Measurements from ENCODE around the gene LPIN1. TPM values are rescaled to one million over a fixed set of nuclear protein-coding genes. Genes with fewer than 3 reads are reported as not detected.

Gene LPIN1
- total RNA-seq, 2 experiments from 2014 or later = 40.6 to 42.9 TPM

DNA sequence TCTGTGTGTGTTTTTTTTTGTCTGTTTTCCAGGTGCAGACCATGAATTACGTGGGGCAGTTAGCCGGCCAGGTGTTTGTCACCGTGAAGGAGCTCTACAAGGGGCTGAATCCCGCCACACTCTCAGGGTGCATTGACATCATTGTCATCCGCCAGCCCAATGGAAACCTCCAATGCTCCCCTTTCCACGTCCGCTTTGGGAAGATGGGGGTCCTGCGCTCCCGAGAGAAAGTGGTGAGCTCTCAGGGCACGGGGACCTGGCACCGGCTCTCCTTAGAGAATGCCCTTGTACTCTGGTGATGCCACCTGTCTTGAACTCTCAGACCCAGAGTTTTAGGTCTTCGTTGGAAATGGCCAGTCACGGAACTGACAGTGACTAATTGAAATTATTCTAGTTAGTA is 19.1 kb downstream of the LPIN1 start:
- H3K27me3 Mint-ChIP-seq = no peaks in the 10 kb centered on the region
- no peak overlapping the region for H3K4me3 Mint-ChIP-seq
- ATAC-seq = no peak
- peaks cover 48% of the 10 kb centered on the region for H3K36me3 Mint-ChIP-seq (ENCODE audit: low read depth)
- no peaks in the 10 kb centered on the region for H3K9me3 Mint-ChIP-seq (ENCODE audit: low read depth)
- no peak for DNase-seq
- H3K27ac Mint-ChIP-seq = no peak overlapping the region
- ChIA-PET POLR2A (interaction anchor here (0.7 kb wide), 1 partner anchor 399 kb away, joined by 5 read pairs; no protein-coding TSS in a partner anchor), CTCF (interaction anchor here (0.6 to 0.7 kb wide), 2 partner anchors 14 to 90 kb away, joined by 3 to 4 read pairs; no protein-coding TSS in a partner anchor)
- peaks cover 15% of the 10 kb centered on the region for H3K4me1 Mint-ChIP-seq
- intact Hi-C loops (cut with DNase I, micrococcal nuclease) = no loop called here

DNA sequence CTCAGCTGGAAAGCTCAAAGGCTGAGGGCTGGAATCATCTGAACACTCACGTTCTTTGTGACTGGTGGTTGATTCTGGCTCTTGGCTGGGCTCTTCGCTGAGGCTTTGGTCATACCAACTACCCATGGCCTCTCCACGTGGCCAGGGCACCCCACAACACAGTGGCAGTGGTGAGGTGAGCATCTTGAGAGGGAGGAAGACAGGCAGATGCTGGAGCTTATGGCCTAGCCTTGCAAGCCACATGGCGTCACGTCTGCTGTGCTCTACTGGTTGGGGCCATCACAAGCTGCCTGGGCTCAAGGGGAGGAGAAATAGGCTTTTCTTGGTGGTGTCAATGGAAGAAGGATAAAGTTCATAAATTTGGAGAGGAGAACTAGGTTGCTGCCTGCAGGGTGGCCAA is 19.6 kb downstream of the LPIN1 start:
- ChIA-PET POLR2A (interaction anchor here (0.6 to 0.7 kb wide), 2 partner anchors 399 to 553 kb away, joined by 3 to 5 read pairs; no protein-coding TSS in a partner anchor), CTCF (interaction anchor here (0.6 to 1.3 kb wide), 5 partner anchors 8 to 90 kb away, joined by 3 to 5 read pairs (median 3); no protein-coding TSS in a partner anchor)
- H3K36me3 Mint-ChIP-seq (ENCODE audit: low read depth) = peaks cover 48% of the 10 kb centered on the region
- no peak for ATAC-seq
- H3K27me3 Mint-ChIP-seq = no peaks in the 10 kb centered on the region
- H3K4me1 Mint-ChIP-seq = peaks cover 10% of the 10 kb centered on the region
- peak overlapping the region; percentile 48 for H3K27ac Mint-ChIP-seq
- H3K9me3 Mint-ChIP-seq (ENCODE audit: low read depth) = no peaks in the 10 kb centered on the region
- intact Hi-C loops (cut with DNase I, micrococcal nuclease) = loop anchor here in 1 of 2 experiments (2.0 kb wide), 1 partner anchor 67 kb away; no protein-coding TSS in a partner anchor
- no peak overlapping the region for H3K4me3 Mint-ChIP-seq
- no peak for DNase-seq

DNA sequence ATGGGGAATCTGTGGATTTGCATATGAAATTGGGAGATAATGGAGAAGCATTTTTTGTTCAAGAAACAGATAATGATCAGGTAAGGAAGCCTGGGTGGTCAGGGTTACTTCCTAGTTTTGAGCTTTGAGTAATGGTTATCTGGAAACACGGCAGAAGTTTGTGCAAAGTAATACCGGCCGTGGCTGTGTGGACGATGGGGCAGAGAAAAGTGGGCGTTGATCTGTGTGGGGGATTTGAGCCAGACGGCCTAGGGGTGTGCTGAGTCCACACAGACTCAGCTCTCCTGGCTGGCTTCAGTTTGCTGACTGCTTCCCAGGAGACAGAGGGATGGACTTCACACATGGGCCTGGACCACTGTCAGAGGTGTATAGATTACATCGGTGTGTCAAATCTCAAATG is 21.3 kb downstream of the LPIN1 start:
- Mint-ChIP-seq H3K4me3 (no peak overlapping the region), H3K9me3 (ENCODE audit: low read depth) (no peaks in the 10 kb centered on the region), H3K27ac (peak overlapping the region; percentile 20), H3K36me3 (ENCODE audit: low read depth) (peaks cover 54% of the 10 kb centered on the region), H3K4me1 (no peaks in the 10 kb centered on the region), H3K27me3 (no peaks in the 10 kb centered on the region)
- ATAC-seq (no peak), DNase-seq (no peak)
- ChIA-PET CTCF (interaction anchor here (0.9 to 1.1 kb wide), 3 partner anchors 11 to 24 kb away, joined by 3 to 5 read pairs (median 3); no protein-coding TSS in a partner anchor), POLR2A (no interaction called here)
- intact Hi-C loops (cut with DNase I, micrococcal nuclease) = loop anchor here in 1 of 2 experiments (2.0 kb wide), 1 partner anchor 69 kb away; no protein-coding TSS in a partner anchor

DNA sequence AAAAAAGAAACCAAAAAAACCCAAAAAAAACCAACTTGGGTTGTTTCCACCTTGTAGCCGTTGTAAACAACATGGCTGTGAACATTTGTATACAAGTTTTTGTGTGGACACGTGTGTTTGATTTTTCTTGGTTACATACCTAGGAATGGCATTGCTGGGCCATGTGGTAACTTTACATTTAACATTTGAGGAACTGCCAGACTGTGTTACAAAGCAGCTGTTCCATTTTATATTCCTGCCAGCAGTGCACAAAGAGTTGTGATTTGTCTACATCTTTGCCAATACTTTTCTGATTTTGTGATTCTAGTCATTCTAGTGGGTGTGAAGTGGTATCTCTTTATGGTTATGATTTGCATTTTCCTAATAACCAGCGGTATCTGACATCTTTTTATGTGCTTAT is 22.5 kb downstream of the LPIN1 start:
- ChIA-PET CTCF (interaction anchor here (1.1 kb wide), 1 partner anchor 25 kb away, joined by 5 read pairs; no protein-coding TSS in a partner anchor), POLR2A (no interaction called here)
- intact Hi-C loops (cut with DNase I, micrococcal nuclease) = no loop called here
- no peaks in the 10 kb centered on the region for H3K27me3 Mint-ChIP-seq
- H3K27ac Mint-ChIP-seq = no peak overlapping the region
- ATAC-seq (no peak), DNase-seq (no peak)
- H3K4me3 Mint-ChIP-seq = no peak overlapping the region
- no peaks in the 10 kb centered on the region for H3K9me3 Mint-ChIP-seq (ENCODE audit: low read depth)
- H3K4me1 Mint-ChIP-seq = peaks cover 6% of the 10 kb centered on the region
- peaks cover 63% of the 10 kb centered on the region for H3K36me3 Mint-ChIP-seq (ENCODE audit: low read depth)

DNA sequence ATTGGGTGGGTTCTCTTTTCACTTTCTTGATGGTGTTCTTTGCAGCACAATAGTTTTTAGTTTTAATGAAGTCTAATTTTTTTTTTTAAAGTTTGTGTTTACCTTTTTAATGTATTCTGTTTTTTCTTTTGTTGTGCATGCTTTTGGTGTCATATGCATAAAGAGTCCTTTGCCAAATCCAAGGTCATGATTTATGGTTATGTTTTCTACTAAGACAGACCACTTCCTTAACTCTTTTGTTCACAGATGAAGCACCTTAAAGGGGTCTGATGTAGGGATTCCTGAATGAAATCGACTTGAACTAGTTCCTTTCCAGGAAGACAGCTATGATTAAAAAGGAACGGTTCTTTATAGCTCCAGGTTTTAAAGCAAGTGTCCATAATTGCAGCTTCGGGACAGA is 23.1 kb downstream of the LPIN1 start:
- Mint-ChIP-seq H3K27ac (no peak overlapping the region), H3K4me1 (peaks cover 11% of the 10 kb centered on the region)
- CTCF ChIA-PET = interaction anchor here (1.1 kb wide), 1 partner anchor 10 kb away, joined by 3 read pairs; no protein-coding TSS in a partner anchor

DNA sequence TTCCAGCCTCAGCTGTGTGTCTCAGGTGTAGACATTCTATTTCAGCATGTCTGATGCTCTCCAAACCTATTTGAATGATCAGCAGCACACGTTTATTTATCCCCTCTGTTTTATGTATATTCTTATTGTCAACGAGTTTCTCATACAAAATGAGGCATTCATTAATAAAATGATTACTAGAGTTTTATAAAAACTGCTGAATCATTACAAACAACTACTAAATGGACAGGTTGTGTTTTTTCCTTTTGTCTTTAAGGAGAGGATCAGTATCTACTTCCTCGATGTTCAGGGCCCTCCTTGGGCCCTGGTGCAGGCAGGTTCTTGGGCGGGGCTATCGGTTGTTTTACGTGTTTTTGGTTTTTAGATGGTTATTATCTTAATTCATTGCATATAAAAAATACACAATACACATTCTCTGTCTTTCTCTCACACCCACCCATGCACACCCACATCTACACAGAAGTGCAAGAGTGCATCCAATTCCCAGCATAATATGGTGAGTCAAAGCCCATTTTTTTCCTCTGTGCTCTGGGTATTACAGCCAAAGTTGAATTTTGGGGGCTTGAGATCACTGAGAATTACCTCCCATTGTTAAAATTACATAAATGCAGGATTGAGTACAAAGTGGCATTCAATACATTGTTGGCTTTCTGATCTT is 24.2 kb downstream of the LPIN1 start:
- H3K27ac Mint-ChIP-seq = peak overlapping the region; percentile 20
- intact Hi-C loops (cut with DNase I, micrococcal nuclease) = loop anchor here in 1 of 2 experiments (10.0 kb wide), 1 partner anchor 616 kb away; the partner anchor contains the start of gene SLC66A3
- DNase-seq (no peak), ATAC-seq (no peak)
- no peaks in the 10 kb centered on the region for H3K9me3 Mint-ChIP-seq (ENCODE audit: low read depth)
- H3K4me1 Mint-ChIP-seq = peaks cover 21% of the 10 kb centered on the region
- ChIA-PET POLR2A (no interaction called here), CTCF (interaction anchor here (0.9 to 1.1 kb wide), 2 partner anchors 9 to 20 kb away, joined by 3 read pairs; no protein-coding TSS in a partner anchor)
- H3K36me3 Mint-ChIP-seq (ENCODE audit: low read depth) = peaks cover 66% of the 10 kb centered on the region
- H3K27me3 Mint-ChIP-seq = no peaks in the 10 kb centered on the region
- no peak overlapping the region for H3K4me3 Mint-ChIP-seq

More for the DNA sequence above, 23.1 kb downstream of the LPIN1 start:
- intact Hi-C loops (cut with DNase I, micrococcal nuclease) = no loop called here
- POLR2A ChIA-PET = no interaction called here
- H3K27me3 Mint-ChIP-seq = no peaks in the 10 kb centered on the region
- peaks cover 69% of the 10 kb centered on the region for H3K36me3 Mint-ChIP-seq (ENCODE audit: low read depth)
- no peaks in the 10 kb centered on the region for H3K9me3 Mint-ChIP-seq (ENCODE audit: low read depth)
- H3K4me3 Mint-ChIP-seq = no peak overlapping the region
- no peak for ATAC-seq
- DNase-seq = no peak

DNA sequence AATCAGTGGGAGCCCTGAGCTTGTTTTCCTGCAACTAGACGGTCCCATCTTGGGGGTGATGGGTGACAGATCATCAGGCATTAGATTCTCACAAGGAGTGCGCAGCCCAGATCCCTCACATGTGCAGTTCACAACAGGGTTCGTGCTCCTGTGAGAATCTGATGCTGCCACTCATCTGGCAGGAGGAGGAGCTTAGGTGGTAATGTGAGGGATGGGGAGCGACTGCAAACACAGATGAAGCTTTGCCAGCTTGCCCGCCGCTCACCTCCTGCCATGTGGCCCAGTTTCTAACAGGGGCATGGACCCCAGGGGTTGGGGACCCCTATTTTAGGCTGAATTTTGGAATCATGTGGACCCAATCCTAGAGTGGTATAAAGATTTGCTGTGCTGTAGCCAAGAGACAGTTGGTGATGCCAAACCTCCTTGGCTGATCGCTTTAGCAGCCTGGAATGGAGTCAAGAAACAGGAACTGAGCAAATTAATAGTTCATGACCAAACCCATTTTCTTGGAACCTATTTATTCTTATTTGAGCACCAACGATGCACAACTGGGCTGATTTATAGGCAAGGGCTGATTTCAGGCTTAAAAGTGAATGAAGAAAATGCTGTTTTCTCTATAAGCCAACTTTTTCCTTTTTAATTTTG is 25.7 kb downstream of the LPIN1 start:
- POLR2A ChIA-PET = no interaction called here
- intact Hi-C loops (cut with DNase I, micrococcal nuclease) = loop anchor here in 1 of 2 experiments (10.0 kb wide), 1 partner anchor 617 kb away; the partner anchor contains the start of gene SLC66A3
- DNase-seq (no peak), ATAC-seq (no peak)
- no peaks in the 10 kb centered on the region for H3K27me3 Mint-ChIP-seq
- peaks cover 55% of the 10 kb centered on the region for H3K36me3 Mint-ChIP-seq (ENCODE audit: low read depth)
- H3K9me3 Mint-ChIP-seq (ENCODE audit: low read depth) = no peaks in the 10 kb centered on the region
- peaks cover 24% of the 10 kb centered on the region for H3K4me1 Mint-ChIP-seq
- no peak overlapping the region for H3K4me3 Mint-ChIP-seq
- CTCF ChIA-PET = interaction anchor here (0.9 to 1.1 kb wide), 2 partner anchors 13 to 21 kb away, joined by 3 to 4 read pairs; no protein-coding TSS in a partner anchor
- no peak overlapping the region for H3K27ac Mint-ChIP-seq

DNA sequence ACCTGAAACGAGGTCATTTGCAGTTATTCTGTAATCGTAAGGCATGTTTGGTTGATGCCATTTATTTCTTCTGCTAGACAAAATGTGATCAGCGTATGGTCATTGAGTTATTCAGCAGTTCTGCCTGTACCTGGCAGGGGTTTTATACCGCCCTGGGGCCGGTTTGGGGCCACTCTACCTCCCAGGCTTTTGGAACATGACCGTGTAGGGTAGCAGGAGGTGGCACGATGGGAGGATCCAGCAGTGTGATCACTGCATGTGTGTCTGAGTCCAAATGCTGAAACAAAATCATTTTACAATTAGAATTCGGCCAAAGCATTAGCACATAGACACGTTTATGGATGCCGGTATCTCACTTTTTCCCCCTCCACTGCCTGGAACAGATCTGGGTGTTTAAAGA is 26.7 kb downstream of the LPIN1 start:
- H3K4me3 Mint-ChIP-seq = no peak overlapping the region
- no peaks in the 10 kb centered on the region for H3K9me3 Mint-ChIP-seq (ENCODE audit: low read depth)
- no peak overlapping the region for H3K27ac Mint-ChIP-seq
- H3K4me1 Mint-ChIP-seq = peaks cover 33% of the 10 kb centered on the region
- CTCF ChIA-PET = interaction anchor here (0.6 to 1.4 kb wide), 3 partner anchors 80 to 674 kb away, joined by 3 to 4 read pairs (median 4); no protein-coding TSS in a partner anchor
- intact Hi-C loops (cut with DNase I, micrococcal nuclease) = loop anchor here in 1 of 2 experiments (10.0 kb wide), 1 partner anchor 618 kb away; the partner anchor contains the start of gene SLC66A3
- no peaks in the 10 kb centered on the region for H3K27me3 Mint-ChIP-seq
- ATAC-seq (no peak), DNase-seq (no peak)
- POLR2A ChIA-PET = no interaction called here
- peaks cover 52% of the 10 kb centered on the region for H3K36me3 Mint-ChIP-seq (ENCODE audit: low read depth)

DNA sequence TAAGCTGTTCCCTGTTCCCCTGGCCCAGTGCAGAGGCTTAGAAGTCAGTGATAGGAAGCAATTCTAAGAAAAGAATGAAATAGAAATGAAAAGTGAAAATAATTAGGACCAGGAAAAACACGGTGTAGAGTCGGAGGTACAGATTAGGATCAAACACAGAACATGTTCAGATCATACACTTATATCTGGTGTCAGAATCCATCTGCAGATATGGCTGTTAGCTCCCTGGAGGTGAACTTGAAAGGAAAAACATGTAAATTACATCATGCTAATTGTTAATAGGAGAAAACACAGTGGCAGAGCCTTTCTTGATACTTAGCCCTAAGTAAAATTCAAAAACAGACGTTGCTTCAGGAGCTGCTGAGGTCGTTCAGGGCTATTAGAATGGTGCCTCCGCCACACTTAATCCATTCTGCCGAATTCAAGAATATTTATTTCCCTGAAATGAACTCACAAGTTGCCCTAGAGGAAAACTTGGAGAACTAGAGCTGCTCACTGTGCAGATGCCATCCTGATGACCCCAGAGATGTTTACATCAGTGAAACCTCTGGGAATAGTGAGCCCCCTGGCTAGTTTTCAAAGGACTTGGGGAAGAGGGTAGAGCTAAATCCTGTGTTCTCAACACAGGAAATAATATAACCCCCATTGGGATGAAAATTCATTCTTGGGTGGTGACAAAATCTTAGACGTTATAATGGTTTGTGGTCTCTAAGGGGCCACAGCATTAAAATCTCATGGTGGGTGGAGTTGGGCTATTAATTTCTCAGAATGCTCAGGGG is 27.5 kb downstream of the LPIN1 start:
- ChIA-PET POLR2A (interaction anchor here (0.7 kb wide), 1 partner anchor 40 kb away, joined by 3 read pairs; no protein-coding TSS in a partner anchor), CTCF (interaction anchor here (0.8 to 1.7 kb wide), 10 partner anchors 9 to 93 kb away, joined by 3 to 6 read pairs (median 4); no protein-coding TSS in a partner anchor)
- intact Hi-C loops (cut with DNase I, micrococcal nuclease) = loop anchor here in 1 of 2 experiments (10.0 kb wide), 1 partner anchor 619 kb away; the partner anchor contains the start of gene SLC66A3
- DNase-seq (no peak), ATAC-seq (no peak)
- peaks cover 42% of the 10 kb centered on the region for H3K4me1 Mint-ChIP-seq
- no peak overlapping the region for H3K4me3 Mint-ChIP-seq
- H3K27ac Mint-ChIP-seq = peak overlapping the region; percentile 74
- H3K27me3 Mint-ChIP-seq = no peaks in the 10 kb centered on the region
- H3K9me3 Mint-ChIP-seq (ENCODE audit: low read depth) = no peaks in the 10 kb centered on the region
- H3K36me3 Mint-ChIP-seq (ENCODE audit: low read depth) = peaks cover 51% of the 10 kb centered on the region

DNA sequence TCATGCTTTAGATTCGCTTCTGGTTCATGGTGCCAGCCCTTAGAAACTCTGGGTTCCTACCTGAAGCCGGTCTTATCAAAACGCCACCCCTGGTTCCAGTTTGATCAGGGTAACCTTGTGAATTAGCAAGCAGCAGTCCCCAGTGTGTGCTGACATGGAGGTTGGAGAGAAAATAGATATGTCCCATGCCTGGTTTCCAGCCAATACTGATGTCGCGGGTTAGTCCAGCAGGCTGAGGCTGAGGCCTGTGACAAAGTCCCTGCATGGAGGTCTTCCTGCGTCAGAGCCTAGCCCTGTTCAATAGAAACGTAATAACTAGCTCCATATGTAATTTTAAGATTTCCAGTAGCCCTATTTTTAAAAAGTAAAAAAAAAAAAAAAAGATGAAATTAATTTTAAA is 28.2 kb downstream of the LPIN1 start:
- CTCF ChIA-PET = interaction anchor here (0.7 to 1.7 kb wide), 15 partner anchors 9 to 87 kb away, joined by 3 to 6 read pairs (median 4); no protein-coding TSS in a partner anchor
- ATAC-seq (no peak), DNase-seq (no peak)
- POLR2A ChIA-PET = interaction anchor here (0.7 kb wide), 1 partner anchor 40 kb away, joined by 3 read pairs; no protein-coding TSS in a partner anchor
- H3K27me3 Mint-ChIP-seq = no peaks in the 10 kb centered on the region
- peak overlapping the region; percentile 74 for H3K27ac Mint-ChIP-seq
- peaks cover 50% of the 10 kb centered on the region for H3K36me3 Mint-ChIP-seq (ENCODE audit: low read depth)
- intact Hi-C loops (cut with DNase I, micrococcal nuclease) = loop anchor here in 1 of 2 experiments (10.0 kb wide), 1 partner anchor 620 kb away; the partner anchor contains the start of gene SLC66A3
- no peaks in the 10 kb centered on the region for H3K9me3 Mint-ChIP-seq (ENCODE audit: low read depth)
- H3K4me3 Mint-ChIP-seq = no peak overlapping the region
- H3K4me1 Mint-ChIP-seq = peaks cover 48% of the 10 kb centered on the region
